Tibial artery (tissue), 4 donors: ENCODE measurements around the gene PLEKHG4B.
"Not testable (repeated sequence)": the region's sequence is repeated elsewhere in the genome, so short reads cannot be mapped to it uniquely, and the experiment has no call there.

Experiments
- DNase-seq, 2 donors: peaks; one replicate each; pipeline ENCODE4 v3.0.0-alpha.2; 2019
- H3K27ac ChIP-seq, 2 donors: fragments of 200-600 bp; sonication (generic) in 1 of 2; 1 replicate in 1 of 2; 2 replicates in 1 of 2; pipeline ENCODE4 v1.5.1; 2018 to 2019; ENCODE audit warnings: mild to moderate bottlenecking in 1 of 2
- H3K27me3 ChIP-seq, 2 donors: fragments of 200-600 bp; sonication (generic) in 1 of 2; one replicate each; pipeline versions ENCODE4 v1.5.1 to v1.6.0; 2016 to 2019
- H3K36me3 ChIP-seq, 3 donors: fragments of 200-600 bp; sonication (generic) in 2 of 3; one replicate each; pipeline ENCODE4 v1.5.1; 2016 to 2019; ENCODE audit warnings: mild to moderate bottlenecking in 2 of 3
- H3K4me1 ChIP-seq, 4 donors: fragments of 200-600 bp; sonication (generic) in 2 of 4; 1 replicate in 3 of 4; 2 replicates in 1 of 4; pipeline ENCODE4 v1.5.1; 2016 to 2019
- H3K4me3 ChIP-seq, 2 donors: fragments of 200-600 bp; sonication (generic) in 1 of 2; 1 replicate in 1 of 2; 2 replicates in 1 of 2; pipeline ENCODE4 v1.5.1; 2018 to 2019; ENCODE audit warnings: mild to moderate bottlenecking in 2 of 2
- H3K9me3 ChIP-seq, 3 donors: fragments of 200-600 bp; sonication (generic) in 1 of 3; one replicate each; pipeline ENCODE4 v1.5.1; 2016 to 2019
- intact Hi-C: fragments of 100-400 bp; cut with DNase I; formaldehyde crosslinking; loops from one replicate; pipeline ENCODE4 v1.15.0; 2023; ENCODE audit warnings: low total_unique reads
- TF ChIP-seq, protein P1 (sequence below), 2 experiments: fragments of 200-600 bp in 1 of 2; fragments of 450-650 bp in 1 of 2; IDR thresholded peaks; one replicate each; pipeline ENCODE4 v1.5.1; 2017 to 2019; ENCODE audit warnings: antibody characterized with exemption in 2 of 2, mild to moderate bottlenecking in 1 of 2, moderate library complexity in 1 of 2

Gene PLEKHG4B

DNA sequence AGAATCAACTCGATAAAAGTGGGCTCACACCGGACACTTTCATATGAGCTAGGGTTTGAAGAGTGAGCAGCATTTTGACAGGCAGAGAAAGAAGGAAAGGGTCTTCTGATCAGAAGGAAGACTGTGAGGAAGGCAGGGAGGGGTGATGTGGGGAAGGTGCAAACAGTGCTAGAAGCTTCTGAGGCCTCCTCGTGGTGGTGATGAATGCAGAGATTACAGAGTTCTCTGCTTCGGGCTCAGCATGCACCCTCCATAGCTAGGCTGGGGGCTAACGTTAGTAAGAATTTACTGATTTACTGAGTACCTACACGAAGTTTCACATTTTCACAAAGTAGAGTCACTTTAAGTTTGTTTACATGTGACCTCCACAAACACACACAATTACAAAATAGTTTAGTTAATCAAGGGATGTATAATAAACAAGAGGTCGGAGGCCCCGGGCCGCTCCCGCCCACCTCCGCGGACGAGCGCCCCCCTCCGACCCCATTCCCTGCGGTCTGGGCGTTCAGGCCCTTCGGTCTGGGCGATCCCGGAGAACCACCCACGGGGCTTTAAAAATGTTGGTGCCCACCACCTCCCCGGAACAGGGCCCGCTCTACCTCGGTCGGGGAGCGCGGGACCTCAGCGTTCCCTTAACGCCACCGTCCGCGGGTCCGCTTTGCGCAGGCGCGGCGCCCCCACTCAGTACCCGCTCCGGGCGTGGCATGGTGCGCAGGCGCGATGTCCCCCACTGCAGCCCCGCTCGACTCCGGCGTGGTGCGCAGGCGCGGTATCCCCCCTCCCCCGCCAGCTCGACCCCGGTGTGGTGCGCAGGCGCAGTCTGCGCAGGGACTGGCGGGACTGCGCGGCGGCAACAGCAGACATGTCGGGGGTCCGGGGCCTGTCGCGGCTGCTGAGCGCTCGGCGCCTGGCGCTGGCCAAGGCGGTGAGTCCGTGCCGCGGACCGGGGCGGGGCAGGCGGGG is 125.8 kb downstream of the PLEKHG4B start, which contains the start of the genes CCDC127 and SDHA:
TSS of gene CCDC127 (minus strand) at position 660 of the 963 bp plus-strand sequence. CDS start 1,304 bp downstream, outside the sequence.
TSS of gene SDHA (plus strand) at position 827 of the 963 bp plus-strand sequence. CDS start at position 863, 36 bp downstream.
- Histone ChIP-seq H3K4me3 (peak within 1 kb of the TSS; percentile 73 to 95), H3K4me1 (peaks cover 0 to 47% (median 18%) of the 10 kb centered on the region in 4 donors), H3K27ac (peak within 1 kb of the TSS; percentile 78 to 86), H3K36me3 (peaks cover 0 to 13% (median 6%) of the 10 kb centered on the region in 3 donors)
- not testable (repeated sequence) for H3K27me3 ChIP-seq, H3K9me3 ChIP-seq
- TF ChIP-seq, protein P1, sequence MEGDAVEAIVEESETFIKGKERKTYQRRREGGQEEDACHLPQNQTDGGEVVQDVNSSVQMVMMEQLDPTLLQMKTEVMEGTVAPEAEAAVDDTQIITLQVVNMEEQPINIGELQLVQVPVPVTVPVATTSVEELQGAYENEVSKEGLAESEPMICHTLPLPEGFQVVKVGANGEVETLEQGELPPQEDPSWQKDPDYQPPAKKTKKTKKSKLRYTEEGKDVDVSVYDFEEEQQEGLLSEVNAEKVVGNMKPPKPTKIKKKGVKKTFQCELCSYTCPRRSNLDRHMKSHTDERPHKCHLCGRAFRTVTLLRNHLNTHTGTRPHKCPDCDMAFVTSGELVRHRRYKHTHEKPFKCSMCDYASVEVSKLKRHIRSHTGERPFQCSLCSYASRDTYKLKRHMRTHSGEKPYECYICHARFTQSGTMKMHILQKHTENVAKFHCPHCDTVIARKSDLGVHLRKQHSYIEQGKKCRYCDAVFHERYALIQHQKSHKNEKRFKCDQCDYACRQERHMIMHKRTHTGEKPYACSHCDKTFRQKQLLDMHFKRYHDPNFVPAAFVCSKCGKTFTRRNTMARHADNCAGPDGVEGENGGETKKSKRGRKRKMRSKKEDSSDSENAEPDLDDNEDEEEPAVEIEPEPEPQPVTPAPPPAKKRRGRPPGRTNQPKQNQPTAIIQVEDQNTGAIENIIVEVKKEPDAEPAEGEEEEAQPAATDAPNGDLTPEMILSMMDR (IDR thresholded peaks at IDR 0.05), result peak; percentile 7 to 18
- DNase-seq, result peak; percentile 95 to 98
- intact Hi-C loops, result loop anchor here (2.0 to 5.0 kb wide), 2 partner anchors 29 to 55 kb away; partner anchors contain the start of gene PDCD6

- Histone ChIP-seq H3K36me3 (peaks cover 0 to 7% (median under 1%) of the 10 kb centered on the region in 3 donors), H3K27me3 (no peaks in the 10 kb centered on the region), H3K27ac (peak overlapping the region; percentile 78 to 86), H3K4me3 (peak overlapping the region; percentile 73 to 95), H3K4me1 (peaks cover 0 to 47% (median 20%) of the 10 kb centered on the region in 4 donors), H3K9me3 (no peaks in the 10 kb centered on the region)
- TF ChIP-seq, protein P1 (IDR thresholded peaks at IDR 0.05), result no peak
- peak in 1 of 2 donors; percentile 41 for DNase-seq
- intact Hi-C loops, result loop anchor here (2.0 to 5.0 kb wide), 2 partner anchors 30 to 54 kb away; partner anchors contain the start of gene PDCD6
Measured at GRCh38 chr5:218457-219291, 126.7 kb downstream of the PLEKHG4B start.

GRCh38 chr5:219460-219863 is 127.5 kb downstream of the PLEKHG4B start:
- no peak for DNase-seq
- Histone ChIP-seq H3K4me1 (peaks cover 0 to 47% (median 20%) of the 10 kb centered on the region in 4 donors), H3K27ac (peak overlapping the region; percentile 78 to 86), H3K9me3 (no peaks in the 10 kb centered on the region), H3K27me3 (no peaks in the 10 kb centered on the region), H3K4me3 (peak overlapping the region; percentile 73 to 95), H3K36me3 (peaks cover 4 to 7% (median 7%) of the 10 kb centered on the region in 3 donors)
- TF ChIP-seq, protein P1 (IDR thresholded peaks at IDR 0.05), result no peak
- intact Hi-C loops, result loop anchor here (2.0 to 5.0 kb wide), 2 partner anchors 31 to 53 kb away; partner anchors contain the start of gene PDCD6

- TF ChIP-seq, protein P1 (IDR thresholded peaks at IDR 0.05), result no peak
- intact Hi-C loops, result loop anchor here (2.0 to 5.0 kb wide), 2 partner anchors 31 to 52 kb away; partner anchors contain the start of gene PDCD6
- no peak for DNase-seq
- H3K4me1 ChIP-seq, result peaks cover 0 to 44% (median 20%) of the 10 kb centered on the region in 4 donors
- H3K27ac ChIP-seq, result peak overlapping the region; percentile 78 to 86
- no peaks in the 10 kb centered on the region for H3K9me3 ChIP-seq
- H3K4me3 ChIP-seq, result peak overlapping the region; percentile 73 to 95
- H3K36me3 ChIP-seq, result peaks cover 10 to 13% (median 12%) of the 10 kb centered on the region in 3 donors
- H3K27me3 ChIP-seq, result no peaks in the 10 kb centered on the region
Measured at GRCh38 chr5:219991-220390, 128.0 kb downstream of the PLEKHG4B start.

DNA sequence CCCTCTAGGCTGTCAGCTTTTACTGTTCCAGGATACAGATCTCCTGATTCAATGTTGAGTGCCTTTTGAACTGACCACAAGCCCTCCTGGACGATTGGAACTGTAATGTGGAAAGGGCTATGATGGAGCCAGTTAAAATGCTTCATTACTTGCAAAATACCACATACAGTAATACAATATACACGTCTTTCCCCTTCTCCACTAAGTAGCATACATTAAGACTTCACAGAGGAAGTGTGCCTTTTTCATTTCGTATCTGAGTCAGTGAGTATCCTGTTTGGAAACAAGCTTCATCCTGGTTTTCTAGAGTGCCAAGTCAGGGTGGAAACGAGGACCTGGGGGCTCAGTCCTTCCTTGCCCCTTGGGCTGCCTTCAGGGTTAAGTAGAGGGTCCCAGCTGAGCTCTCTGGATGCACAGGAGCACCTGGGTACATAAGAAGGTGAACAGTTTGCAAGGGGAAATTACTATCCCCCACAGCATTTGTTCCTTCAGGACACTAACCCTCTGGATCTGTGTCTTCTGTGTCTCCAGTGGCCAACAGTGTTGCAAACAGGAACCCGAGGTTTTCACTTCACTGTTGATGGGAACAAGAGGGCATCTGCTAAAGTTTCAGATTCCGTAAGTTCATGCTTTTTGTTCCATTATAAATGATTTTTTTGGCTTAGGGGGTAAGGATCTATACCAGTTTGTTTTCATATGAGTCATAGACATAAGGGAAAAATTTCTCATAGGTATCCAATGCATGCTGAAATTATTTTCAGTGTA is 131.2 kb downstream of the PLEKHG4B start:
- H3K9me3 ChIP-seq, H3K27ac ChIP-seq, H3K27me3 ChIP-seq, intact Hi-C loops, H3K4me3 ChIP-seq, DNase-seq: not testable (repeated sequence)
- H3K4me1 ChIP-seq, result peaks cover 0 to 31% (median 18%) of the 10 kb centered on the region in 4 donors
- peaks cover 41 to 44% (median 44%) of the 10 kb centered on the region in 3 donors for H3K36me3 ChIP-seq
